PC-3 (cell line): ENCODE results near the gene PCID2.

Experiments used
- EZH2 ChIP-seq: fragments of 300-600 bp; sonication (generic); IDR thresholded peaks from one replicate; pipeline ENCODE4 v1.6.1; 2017; ENCODE audit warnings: antibody characterized with exemption, mild to moderate bottlenecking, low read length; ENCODE audit not compliant: unreplicated experiment
- EZH2phosphoT487 ChIP-seq: fragments of 300-600 bp; sonication (generic); IDR thresholded peaks from 2 replicates; pipeline ENCODE4 v1.6.1; 2018; ENCODE audit warnings: mild to moderate bottlenecking, antibody characterized with exemption, low read length, borderline replicate concordance
- TF ChIP-seq, protein P1 (sequence below): fragments of 300-600 bp; sonication (generic); conservative IDR thresholded peaks from 2 replicates; pipeline ENCODE4 v1.5.1; 2017; ENCODE audit warnings: antibody characterized with exemption, low read depth, mild to moderate bottlenecking, low read length

DNA sequence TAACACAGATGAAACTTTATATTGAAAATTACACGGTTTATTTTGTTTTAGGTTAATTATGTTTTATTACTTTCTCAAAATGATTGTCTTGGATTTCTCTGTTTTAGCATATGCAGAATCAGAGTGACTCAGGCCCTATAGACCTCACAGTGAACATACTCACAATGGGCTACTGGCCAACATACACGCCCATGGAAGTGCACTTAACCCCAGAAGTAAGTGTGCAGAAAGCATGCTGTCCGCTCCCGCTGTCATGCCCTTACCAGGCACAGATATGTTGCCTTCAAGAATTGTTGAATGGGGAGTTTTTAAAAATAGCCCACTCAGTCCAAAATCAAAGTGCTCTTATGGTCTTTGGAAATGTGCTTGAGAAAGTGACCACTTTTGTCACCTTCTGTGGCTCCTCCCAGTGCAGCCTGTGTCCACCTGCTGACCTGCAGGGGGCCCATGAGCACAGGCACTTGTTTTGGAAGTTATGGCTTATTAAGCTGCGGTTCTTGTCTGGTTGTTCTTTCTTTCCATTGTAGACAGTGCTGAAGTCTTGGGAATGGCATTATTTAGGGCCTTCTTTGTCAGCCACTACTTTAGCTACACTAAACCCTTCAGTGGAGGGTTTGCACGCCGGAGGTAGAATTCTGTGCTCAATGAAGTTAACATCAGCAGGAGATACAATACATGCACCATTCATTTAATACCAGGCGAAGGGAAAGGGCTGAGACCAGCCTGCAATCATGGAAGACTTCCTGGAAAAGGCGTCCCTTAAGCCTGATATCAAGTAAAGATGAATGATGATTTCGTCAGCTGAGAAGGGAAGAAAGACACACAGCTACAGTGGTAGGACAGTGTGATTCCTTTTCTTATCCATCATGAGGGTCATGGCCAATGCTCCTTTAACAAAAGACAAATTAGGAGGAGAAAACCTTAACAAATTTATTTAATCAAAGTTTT, 37.7 kb upstream of the PCID2 start:
- TF ChIP-seq, protein P1, sequence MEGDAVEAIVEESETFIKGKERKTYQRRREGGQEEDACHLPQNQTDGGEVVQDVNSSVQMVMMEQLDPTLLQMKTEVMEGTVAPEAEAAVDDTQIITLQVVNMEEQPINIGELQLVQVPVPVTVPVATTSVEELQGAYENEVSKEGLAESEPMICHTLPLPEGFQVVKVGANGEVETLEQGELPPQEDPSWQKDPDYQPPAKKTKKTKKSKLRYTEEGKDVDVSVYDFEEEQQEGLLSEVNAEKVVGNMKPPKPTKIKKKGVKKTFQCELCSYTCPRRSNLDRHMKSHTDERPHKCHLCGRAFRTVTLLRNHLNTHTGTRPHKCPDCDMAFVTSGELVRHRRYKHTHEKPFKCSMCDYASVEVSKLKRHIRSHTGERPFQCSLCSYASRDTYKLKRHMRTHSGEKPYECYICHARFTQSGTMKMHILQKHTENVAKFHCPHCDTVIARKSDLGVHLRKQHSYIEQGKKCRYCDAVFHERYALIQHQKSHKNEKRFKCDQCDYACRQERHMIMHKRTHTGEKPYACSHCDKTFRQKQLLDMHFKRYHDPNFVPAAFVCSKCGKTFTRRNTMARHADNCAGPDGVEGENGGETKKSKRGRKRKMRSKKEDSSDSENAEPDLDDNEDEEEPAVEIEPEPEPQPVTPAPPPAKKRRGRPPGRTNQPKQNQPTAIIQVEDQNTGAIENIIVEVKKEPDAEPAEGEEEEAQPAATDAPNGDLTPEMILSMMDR: peak; percentile 61
- TF ChIP-seq EZH2: no peak
- no peak for TF ChIP-seq EZH2phosphoT487
